NT2/D1 (cell line): ENCODE data around the gene PDS5A.
"Not testable (repeated sequence)": the region's sequence is repeated elsewhere in the genome, so short reads cannot be mapped to it uniquely, and the experiment has no call there.

Experiments used
- YY1 ChIP-seq: IDR thresholded peaks from 2 replicates; pipeline ENCODE4 v1.6.1; 2011; ENCODE audit not compliant: insufficient read length, insufficient read depth
- ZNF274 ChIP-seq: IDR thresholded peaks from 2 replicates; pipeline ENCODE4 v1.6.1; 2011; ENCODE audit warnings: mild to moderate bottlenecking, low read depth, low read length

- TF ChIP-seq YY1, ZNF274: not testable (repeated sequence)
These were observed 4.7 kb downstream of the PDS5A start for GRCh38 chr4:39973052-39973451.
